ENCODE data around the gene NLK. TPM values are rescaled to one million over a fixed set of nuclear protein-coding genes. Genes with fewer than 3 reads are reported as not detected.

The NLK gene
- total RNA-seq, 1 donor from 2014 or later = 23.8 TPM

DNA sequence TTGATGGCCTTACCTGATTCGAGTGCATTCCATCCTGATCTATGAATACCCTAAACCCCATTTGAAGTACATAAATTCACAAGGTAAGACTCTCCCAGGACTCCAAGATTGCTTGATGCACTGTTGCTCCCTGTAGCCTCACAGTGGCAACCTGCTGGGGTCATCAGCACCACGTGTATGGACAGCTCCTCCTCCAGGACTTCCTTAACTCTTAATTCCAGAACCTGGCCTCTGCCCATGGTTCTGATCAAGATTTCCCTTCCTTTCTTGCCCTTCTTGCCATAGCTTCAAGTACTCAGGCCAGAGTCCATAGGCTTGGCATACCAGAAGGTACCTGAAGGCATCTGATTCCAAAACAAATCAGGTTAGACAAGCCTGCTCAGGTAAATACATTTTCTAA, 34.0 kb upstream of the NLK start:
- H3K4me3 ChIP-seq = no peak overlapping the region
- no peaks in the 10 kb centered on the region for H3K36me3 ChIP-seq
- intact Hi-C loops (cut with DNase I) = no loop called here
- DNase-seq (no peak), ATAC-seq (peak; percentile 58 to 73)
- no peak for TF ChIP-seq CTCF (IDR thresholded peaks at IDR 0.05)
- H3K27me3 ChIP-seq (ENCODE audit: low read depth) = no peaks in the 10 kb centered on the region
- no peaks in the 10 kb centered on the region for H3K4me1 ChIP-seq
- no peak overlapping the region for H3K27ac ChIP-seq
- no peaks in the 10 kb centered on the region for H3K9me3 ChIP-seq

DNA sequence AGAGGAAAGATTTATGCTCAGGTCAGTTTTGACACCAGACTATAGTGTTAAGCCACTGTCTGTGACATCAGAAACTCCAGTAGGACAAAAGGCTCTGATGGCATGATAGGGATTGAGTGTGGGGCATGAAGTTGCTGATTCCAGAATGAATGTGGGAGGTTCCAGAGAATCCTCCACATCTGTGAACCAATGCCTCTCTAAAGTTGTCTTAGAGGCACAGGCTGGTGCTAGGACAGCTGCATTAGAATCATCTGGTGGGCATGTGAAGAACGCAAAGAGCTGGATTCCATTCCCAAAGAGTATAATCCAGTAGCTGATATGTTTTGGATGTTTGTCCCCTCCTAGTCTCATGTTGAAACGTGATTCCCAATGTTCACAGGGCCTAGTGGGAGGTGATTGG, 32.1 kb upstream of the NLK start:
- Histone ChIP-seq H3K9me3 (no peaks in the 10 kb centered on the region), H3K4me1 (no peaks in the 10 kb centered on the region), H3K27ac (no peak overlapping the region), H3K27me3 (ENCODE audit: low read depth) (no peaks in the 10 kb centered on the region), H3K36me3 (no peaks in the 10 kb centered on the region), H3K4me3 (no peak overlapping the region)
- ATAC-seq (no peak), DNase-seq (no peak)
- intact Hi-C loops (cut with DNase I) = no loop called here
- TF ChIP-seq CTCF (IDR thresholded peaks at IDR 0.05) = no peak

DNA sequence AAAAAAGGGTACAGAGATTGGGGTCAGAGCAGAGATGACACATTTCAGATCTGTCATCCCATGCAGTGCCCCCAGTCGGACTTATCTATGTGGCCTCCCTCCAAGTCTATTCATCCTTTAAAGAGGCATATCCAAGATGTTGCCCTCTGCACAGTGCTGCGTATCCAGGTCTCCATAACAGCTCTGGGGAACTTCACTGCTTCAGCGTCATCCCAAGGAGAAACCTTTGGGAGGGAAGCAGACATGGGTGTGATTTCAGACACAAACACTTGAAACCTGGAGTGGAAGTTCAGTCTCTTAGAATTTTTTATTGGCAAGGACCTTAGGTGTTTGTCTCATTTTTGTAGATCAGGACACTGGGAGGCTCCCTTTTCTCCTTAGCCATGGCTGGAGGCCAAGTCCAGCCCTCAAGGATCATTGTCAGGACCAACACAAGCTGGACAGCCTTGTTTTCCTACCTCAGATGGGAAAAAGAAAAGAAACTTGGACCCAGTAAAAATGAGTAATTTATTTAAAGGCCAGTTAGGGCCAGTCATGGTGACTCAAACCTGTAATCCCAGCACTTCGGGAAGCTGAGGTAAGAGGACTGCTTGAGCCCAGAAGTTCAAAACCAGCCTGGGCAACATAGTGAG, 23.9 kb upstream of the NLK start:
- no peak overlapping the region for H3K4me3 ChIP-seq
- peak; percentile 52 for DNase-seq
- no peaks in the 10 kb centered on the region for H3K36me3 ChIP-seq
- ATAC-seq = peak; percentile 64 to 93
- no peaks in the 10 kb centered on the region for H3K27me3 ChIP-seq (ENCODE audit: low read depth)
- TF ChIP-seq CTCF (IDR thresholded peaks at IDR 0.05) = no peak
- intact Hi-C loops (cut with DNase I) = no loop called here
- no peaks in the 10 kb centered on the region for H3K4me1 ChIP-seq
- H3K9me3 ChIP-seq = no peaks in the 10 kb centered on the region
- H3K27ac ChIP-seq = no peak overlapping the region

- no peak overlapping the region for H3K4me3 ChIP-seq
- intact Hi-C loops (cut with DNase I) = no loop called here
- no peaks in the 10 kb centered on the region for H3K36me3 ChIP-seq
- no peak for ATAC-seq
- H3K27me3 ChIP-seq (ENCODE audit: low read depth) = no peaks in the 10 kb centered on the region
- H3K4me1 ChIP-seq = no peaks in the 10 kb centered on the region
- TF ChIP-seq CTCF (IDR thresholded peaks at IDR 0.05) = no peak
- no peak overlapping the region for H3K27ac ChIP-seq
- DNase-seq = no peak
- no peaks in the 10 kb centered on the region for H3K9me3 ChIP-seq
These were observed 22.0 kb upstream of the NLK start for GRCh38 chr17:28020515-28020914.

DNA sequence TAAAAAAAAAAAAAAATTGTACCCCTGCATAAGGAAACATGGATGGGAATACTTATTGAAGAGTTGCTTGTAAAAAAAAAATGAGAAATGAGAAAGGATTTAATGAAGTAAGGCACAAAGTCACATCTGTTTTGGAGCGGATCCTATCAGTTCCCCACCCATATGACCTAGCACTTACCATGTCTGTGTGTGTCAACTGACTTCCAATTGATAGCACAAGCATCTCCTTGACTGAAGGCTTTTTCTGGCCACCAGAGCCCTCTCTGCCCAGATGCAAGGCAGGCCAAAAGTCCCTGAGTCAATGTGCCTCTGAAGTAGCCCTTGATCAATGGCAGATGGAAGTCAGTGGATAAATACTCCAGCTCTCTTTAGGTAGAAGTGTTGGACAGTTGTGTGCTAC, 13.4 kb upstream of the NLK start:
- TF ChIP-seq CTCF (IDR thresholded peaks at IDR 0.05) = no peak
- H3K27ac ChIP-seq = no peak overlapping the region
- no peaks in the 10 kb centered on the region for H3K27me3 ChIP-seq (ENCODE audit: low read depth)
- H3K4me1 ChIP-seq = peaks cover 4% of the 10 kb centered on the region
- ATAC-seq = no peak
- no peak overlapping the region for H3K4me3 ChIP-seq
- no peaks in the 10 kb centered on the region for H3K36me3 ChIP-seq
- H3K9me3 ChIP-seq = no peaks in the 10 kb centered on the region
- intact Hi-C loops (cut with DNase I) = no loop called here
- no peak for DNase-seq

Data from lower lobe of right lung (tissue), 2 donors.